GM18951 (cell line): ENCODE measurements around the gene MYBBP1A.

Experiments
- POLR2A ChIP-seq: IDR thresholded peaks from 4 replicates; pipeline ENCODE4 v1.6.1; 2011; ENCODE audit warnings: mild to moderate bottlenecking; ENCODE audit not compliant: insufficient read length, insufficient read depth; ENCODE audit errors: extremely low read depth
- in situ Hi-C: fragments of 300-500 bp; cut with MboI; formaldehyde crosslinking; loops from one replicate; pipeline ENCODE4 v1.12.0; 2022; ENCODE audit warnings: low sequenced_read_pairs, mixed read lengths, inconsistent platforms; ENCODE audit not compliant: unreplicated experiment

The MYBBP1A gene

DNA sequence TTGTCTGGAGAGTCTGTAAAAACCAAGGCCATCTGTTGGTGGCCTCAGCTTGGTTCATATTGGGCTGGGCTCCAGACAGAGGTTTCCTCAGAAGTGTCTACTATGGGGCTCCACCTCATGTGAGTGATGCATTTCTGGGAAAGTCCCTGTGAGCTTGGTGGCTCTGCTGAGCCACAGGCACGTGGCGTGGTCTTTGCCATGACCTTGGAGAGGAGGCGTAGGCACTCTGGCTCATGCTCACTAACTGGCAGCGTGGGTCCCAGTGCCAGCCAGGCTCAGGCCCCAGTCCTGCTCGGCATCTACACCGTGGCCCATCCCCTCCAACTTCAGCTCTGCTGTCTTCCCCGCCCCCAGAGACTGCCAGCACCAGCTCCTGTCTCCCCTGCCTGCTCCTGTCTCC, 18.5 kb upstream of the MYBBP1A start:
- TF ChIP-seq POLR2A: no peak
- in situ Hi-C loops: loop anchor here (25.0 kb wide), 1 partner anchor 314 kb away; the partner anchor contains the start of gene C17orf107

DNA sequence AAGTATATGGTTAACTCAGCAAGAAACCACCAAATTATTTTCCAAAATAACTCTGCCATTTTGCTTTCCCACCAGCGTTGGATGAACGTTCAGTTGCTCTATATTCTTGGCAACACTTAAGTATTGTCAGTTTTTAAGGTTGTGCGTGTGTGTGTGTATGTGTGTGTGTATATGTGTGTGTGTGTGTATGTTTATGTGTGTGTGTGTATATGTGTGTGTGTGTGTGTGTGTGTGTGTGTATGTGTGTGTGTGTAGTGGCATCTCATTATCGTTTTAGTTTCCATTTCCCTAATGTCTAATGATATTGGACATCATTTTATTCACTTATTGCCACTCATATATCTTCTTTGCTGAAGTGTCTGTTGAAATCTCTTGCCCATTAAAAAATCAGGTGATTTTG, 17.9 kb upstream of the MYBBP1A start:
- TF ChIP-seq POLR2A: no peak
- in situ Hi-C loops: loop anchor here (25.0 kb wide), 1 partner anchor 314 kb away; the partner anchor contains the start of gene C17orf107

DNA sequence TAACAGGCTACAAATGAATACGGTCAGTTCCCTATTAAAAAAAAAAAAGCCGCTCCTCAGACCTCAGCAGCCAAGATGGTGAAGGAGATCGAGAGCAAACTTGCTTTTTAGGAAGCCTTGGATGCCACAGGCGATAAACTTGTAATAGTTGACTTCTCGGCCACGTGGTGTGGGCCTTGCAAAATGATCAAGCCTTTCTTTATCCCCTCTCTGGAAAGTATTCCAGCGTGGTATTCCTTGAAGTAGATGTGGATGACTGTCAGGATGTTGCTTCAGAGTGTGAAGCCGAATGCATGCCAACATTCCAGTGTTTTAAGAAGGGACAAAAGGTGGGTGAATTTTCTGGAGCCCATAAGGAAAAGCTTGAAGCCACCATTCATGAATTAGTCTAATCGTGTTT, 16.9 kb upstream of the MYBBP1A start:
- no peak for TF ChIP-seq POLR2A
- in situ Hi-C loops: loop anchor here (25.0 kb wide), 1 partner anchor 315 kb away; the partner anchor contains the start of gene C17orf107

DNA sequence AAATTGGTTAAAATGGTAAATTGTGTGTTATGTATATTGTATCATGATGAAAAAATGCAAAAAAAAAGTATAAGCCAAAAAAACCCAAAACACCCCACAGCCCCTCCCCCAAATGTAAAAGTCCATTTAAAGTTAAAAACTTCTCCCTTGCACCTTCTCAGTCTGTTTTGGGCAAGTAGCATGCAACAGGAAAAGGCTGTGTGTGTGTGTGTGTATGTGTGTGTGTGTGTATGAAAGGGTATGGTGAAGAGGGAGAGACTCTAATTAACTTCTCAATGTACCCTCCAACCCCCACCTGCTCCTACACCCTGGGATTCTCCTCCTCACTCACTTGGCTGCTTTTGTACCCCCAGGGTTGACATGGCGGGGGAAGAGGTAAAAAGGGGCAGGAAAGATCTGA, 14.4 kb upstream of the MYBBP1A start:
- in situ Hi-C loops: loop anchor here (25.0 kb wide), 1 partner anchor 318 kb away; the partner anchor contains the start of gene C17orf107
- TF ChIP-seq POLR2A: no peak

DNA sequence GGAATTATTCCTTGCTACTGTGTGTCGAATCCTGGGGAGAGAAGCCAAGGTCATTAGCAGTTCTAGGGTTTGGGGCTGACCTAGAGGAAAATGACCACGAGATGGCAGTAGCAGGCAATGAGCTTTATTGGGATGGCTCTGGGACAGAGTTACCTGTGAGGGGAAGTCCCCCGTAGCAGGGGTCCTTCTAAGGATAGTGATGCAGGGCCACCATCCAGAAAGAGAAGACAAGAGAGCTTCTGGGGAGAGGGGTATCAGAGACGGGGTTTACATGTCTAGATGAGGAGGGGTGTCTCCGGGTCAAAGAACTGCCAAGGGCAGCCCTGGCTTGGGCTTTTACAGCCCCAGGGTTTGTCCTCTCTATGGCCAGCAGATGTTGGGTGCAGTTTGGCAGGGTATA, 11.6 kb upstream of the MYBBP1A start:
- in situ Hi-C loops: loop anchor here (25.0 kb wide), 1 partner anchor 321 kb away; the partner anchor contains the start of gene C17orf107
- TF ChIP-seq POLR2A: no peak

DNA sequence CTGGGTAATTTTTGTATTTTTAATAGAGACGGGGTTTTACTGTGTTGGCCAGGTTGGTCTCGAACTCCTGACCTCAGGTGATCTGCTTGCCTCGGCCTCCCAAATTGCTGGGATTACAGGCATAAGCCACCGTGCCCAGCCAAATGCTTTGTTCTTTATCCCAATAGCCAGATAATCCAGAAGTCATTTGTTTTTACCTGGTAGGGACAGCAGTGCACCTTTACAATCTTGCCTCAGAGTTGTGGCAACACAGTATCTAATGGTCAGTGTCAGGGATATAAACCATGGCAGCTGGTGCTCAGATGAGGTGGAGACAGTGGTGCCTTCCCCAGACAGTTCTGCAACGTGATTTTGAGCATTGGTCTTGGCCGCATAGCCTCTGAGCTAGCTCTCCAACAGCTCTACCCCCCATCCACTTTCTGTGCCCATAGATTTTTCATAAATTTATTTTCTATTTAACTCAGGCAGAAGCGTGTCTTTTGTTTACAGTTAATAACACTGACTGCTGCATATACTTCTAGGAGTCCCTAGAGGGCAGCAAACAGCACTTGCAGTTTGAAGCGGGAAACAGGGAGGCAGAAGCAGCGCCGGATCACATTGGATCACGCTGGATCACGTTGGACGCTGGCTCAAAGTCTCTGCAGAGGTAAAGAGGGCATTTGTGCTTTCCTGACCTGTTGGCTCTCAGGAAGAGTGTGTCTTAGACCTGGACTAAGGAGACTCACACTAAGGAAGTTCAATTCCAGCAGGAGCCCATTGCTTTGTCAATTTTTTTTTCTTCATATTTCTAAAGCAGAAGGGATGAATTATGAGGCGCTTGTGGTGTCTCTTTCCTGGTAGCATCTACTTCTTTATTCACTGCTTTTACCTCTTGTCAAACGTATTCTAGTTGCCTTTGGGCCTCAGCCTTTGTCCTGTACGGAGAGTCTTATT, 10.3 kb upstream of the MYBBP1A start:
- no peak for TF ChIP-seq POLR2A
- in situ Hi-C loops: loop anchor here (25.0 kb wide), 1 partner anchor 322 kb away; the partner anchor contains the start of gene C17orf107

DNA sequence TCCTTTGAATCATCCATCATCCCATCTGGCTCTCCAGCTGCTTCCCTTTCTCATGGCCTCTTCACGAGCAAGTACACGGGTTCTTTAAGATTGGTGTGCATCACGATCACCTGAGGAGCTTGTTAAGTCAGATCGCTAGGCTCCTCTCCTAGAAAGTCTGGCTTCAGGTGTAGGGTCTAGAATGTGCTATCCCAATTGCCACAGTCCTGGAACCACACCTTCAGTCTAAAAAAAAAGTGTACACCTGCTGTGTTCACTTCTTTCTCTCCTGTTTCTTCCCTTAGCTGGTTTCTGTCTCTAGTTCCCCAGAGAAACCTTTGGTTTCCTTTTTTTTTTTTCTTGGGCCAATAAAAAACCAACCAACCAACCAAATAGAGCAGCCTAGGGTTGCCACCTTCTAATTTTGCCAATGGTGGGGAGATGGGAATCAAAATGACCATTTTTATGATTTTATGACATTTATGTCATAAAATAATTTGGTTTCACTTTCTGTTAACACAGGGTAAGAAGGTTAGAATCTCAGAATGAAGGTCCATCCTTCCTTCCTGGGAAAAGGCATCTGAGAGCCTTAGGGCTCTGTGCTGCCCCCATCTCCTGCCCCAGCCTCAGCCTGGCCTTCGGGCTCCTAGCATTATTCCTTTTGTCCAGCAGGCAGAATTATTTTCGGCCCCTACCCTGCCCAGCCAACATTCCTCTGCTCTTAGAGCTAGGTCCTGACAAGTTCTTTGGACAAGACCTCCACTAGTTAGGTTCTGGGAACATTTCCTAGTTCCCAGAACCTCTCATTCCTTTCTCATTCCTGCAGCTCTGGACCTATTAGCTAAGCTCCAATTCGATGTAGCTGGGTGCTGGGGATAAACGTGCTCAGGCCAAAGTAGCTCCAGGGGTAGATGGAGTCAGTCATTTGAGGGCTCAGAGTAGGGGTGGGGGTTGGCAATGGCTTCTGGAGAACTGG, 7.1 kb upstream of the MYBBP1A start:
- in situ Hi-C loops: loop anchor here (25.0 kb wide), 1 partner anchor 325 kb away; the partner anchor contains the start of gene C17orf107
- TF ChIP-seq POLR2A: no peak

DNA sequence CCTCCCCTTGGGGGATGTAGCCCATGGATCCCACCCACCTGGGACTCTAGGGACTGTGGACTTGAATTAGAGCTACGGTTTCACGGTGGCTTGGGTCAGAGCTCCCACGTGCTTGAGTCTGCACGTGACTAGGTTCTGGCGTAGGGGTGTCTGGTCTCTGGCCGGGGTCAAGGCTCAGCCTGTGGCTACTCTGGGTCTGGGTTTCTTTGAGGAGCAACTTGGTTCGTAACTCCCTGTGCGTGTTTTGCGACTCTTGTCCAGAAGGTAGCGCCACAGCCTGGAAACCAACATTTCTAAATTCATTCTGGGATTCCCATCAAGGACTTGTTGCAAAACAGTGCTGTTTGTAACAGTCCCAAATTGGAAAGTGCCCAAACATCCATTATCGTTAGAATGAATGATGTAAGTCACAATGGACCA, 5.7 kb upstream of the MYBBP1A start:
- TF ChIP-seq POLR2A: no peak
- in situ Hi-C loops: loop anchor here (25.0 kb wide), 1 partner anchor 326 kb away; the partner anchor contains the start of gene C17orf107

DNA sequence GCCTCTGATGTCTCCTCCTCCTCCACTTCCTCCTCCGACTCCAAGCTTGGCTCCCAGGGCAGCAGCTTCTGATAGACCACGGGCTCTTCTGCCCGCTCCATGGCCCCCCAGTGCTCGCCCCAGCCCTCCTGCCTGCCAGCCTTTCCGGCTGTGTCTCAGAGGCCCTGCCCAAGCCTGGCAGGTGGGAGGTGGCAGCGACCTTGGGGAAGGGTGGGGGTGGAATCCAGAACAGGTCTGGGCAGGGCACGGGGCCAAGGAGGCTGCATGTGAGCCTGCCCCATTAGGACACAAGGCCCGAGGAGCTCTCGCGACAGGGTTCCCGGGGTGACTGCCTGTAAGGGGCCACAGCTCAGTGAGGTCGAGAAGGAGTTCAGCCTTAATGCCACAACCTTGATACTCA, 5.2 kb upstream of the MYBBP1A start, which contains the start of gene GGT6:
GGT6 (minus strand) TSS at position 157 of the 400 bp plus-strand sequence; CDS start at position 101, 56 bp downstream.
- in situ Hi-C loops: loop anchor here (25.0 kb wide), 1 partner anchor 327 kb away; the partner anchor contains the start of gene C17orf107
- no peak for TF ChIP-seq POLR2A

DNA sequence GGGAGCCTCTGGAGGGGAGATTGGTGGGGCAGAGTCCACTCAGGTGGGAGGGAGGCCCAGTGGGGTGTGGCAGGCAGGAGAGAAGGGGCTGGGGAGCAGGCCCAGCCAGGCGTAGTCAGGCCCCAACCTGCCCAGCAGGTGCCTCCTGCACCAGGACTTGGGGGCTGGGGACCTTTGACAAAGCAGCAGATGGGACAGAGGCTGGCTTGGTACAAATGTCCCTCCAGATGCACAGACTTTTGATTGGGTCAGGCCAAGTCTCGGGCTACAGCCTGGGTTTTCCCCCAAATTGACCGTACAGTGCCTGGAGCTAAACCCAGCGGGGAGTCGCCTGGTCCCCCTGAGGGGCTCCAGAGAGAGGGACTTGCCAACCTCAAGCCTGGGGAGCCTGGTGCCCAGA, 4.8 kb upstream of the MYBBP1A start:
- no peak for TF ChIP-seq POLR2A
- in situ Hi-C loops: loop anchor here (25.0 kb wide), 1 partner anchor 327 kb away; the partner anchor contains the start of gene C17orf107

DNA sequence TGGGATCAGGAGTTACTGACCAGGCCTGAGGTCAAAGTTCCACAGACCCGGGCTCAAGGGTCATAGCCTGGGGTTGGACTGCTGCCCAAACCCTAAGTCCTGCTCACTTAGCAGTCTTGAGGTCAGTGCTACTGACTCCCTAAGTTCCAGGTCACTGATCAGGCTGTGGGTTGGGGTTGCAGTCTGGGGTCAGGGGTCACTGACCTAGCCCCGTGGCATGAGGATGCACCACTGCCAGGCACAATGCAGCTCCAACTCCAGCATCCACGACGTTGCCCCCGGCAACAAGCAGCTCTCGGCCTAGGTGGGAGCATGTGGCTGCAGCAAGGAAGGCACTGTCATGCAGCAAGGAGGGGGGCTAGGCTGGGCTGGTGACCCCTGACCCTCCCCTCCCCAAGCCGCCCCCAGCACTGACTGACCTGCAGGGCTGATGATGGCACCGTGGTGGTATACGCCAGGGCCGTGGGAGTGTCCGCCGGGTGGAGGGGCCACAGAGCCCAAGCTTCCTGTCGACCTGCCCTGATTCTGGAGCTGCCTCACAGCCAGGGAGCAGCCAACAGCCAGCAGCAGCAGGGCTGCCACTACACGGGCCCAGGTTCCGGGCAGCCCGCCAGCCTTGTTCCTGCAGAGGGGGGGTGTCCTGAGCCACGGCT, 4.1 kb upstream of the MYBBP1A start:
- in situ Hi-C loops: loop anchor here (25.0 kb wide), 1 partner anchor 328 kb away; the partner anchor contains the start of gene C17orf107
- TF ChIP-seq POLR2A: no peak
